Fibroblast of skin of right biceps (primary cell): ENCODE results near the gene WSB2.

ENCODE experiments used
- DNase-seq: peaks from one replicate; pipeline ENCODE4 v3.0.0-alpha.2; 2013

The WSB2 gene

GRCh38 chr12:117986705-117987469 is 74.1 kb downstream of the WSB2 start:
- peak; percentile 88 for DNase-seq

DNA sequence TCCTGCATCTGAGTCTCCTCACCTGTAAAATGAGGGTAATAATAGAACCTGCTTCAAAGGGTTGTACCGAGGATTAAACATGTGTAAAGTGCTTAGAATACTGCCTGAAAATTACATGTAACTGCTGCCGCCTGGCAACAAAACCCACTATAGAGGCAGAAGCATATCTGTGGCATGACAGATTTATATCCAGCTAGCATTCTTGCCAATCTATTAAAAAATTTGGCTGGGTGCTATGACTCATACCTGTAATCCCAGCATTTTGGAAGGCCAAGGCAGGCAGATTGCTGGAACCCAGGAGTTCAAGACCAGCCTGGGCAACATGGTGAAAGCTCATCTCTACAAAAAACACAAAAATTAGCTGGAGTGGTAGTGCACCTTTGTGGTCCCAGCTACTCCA is 75.8 kb downstream of the WSB2 start:
- DNase-seq = peak; percentile 16
